HG03342 (cell line): ENCODE data around the gene CCND2.

ENCODE experiments used
- ATAC-seq: cut with Tn5 transposase; IDR thresholded peaks from one replicate; pipeline ENCODE4 v1.9.1; 2021; ENCODE audit warnings: mild to moderate bottlenecking, moderate library complexity; ENCODE audit not compliant: unreplicated experiment

Gene CCND2

DNA sequence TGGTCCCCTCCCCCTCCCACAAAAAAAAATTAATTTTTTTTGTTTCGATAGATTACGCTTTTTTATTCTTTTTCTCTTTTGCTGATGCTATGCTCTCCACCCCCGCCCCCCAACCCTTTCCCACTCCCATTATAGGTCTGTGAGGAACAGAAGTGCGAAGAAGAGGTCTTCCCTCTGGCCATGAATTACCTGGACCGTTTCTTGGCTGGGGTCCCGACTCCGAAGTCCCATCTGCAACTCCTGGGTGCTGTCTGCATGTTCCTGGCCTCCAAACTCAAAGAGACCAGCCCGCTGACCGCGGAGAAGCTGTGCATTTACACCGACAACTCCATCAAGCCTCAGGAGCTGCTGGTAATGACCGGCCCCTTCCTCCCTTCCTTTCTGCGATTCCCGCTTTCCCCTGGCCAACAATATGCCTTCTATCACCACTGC lies 2.3 kb downstream of the CCND2 start:
- ATAC-seq = no peak

DNA sequence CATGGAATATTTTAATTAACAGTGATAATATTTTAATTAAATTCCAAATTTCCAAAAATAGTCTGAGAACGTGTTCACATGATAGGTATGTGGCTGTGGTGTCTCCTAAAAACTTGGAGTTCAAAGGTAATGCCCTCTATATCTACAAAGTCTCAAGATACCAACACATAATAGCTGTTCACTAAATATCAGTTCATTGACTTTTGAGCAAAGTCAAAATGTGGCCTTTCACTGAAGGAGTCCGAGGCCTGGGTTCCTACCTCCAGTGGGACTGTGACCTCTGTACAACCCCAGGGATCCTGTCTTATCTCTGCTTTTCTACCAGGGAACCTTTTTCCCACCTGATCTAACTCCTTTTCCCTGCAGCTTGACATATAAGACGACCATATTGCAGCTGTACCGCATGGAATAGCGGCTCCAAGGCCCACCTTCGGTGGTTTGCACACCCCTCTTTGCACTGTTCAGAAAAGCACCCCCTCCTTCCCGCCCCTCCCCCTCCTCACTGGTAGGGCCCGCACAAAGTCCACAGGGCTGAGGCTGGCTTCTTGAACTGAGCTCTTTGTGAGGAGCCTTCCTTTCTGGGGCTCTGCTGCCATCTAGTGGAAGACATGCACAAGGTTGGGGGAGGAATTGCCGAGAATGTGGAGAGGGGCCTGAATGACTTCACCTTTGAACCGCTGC lies 3.1 kb downstream of the CCND2 start:
- no peak for ATAC-seq

- ATAC-seq = no peak
These were observed 3.6 kb downstream of the CCND2 start for GRCh38 chr12:4277205-4277543.

GRCh38 chr12:4277857-4278256 lies 4.3 kb downstream of the CCND2 start:
- ATAC-seq = no peak

DNA sequence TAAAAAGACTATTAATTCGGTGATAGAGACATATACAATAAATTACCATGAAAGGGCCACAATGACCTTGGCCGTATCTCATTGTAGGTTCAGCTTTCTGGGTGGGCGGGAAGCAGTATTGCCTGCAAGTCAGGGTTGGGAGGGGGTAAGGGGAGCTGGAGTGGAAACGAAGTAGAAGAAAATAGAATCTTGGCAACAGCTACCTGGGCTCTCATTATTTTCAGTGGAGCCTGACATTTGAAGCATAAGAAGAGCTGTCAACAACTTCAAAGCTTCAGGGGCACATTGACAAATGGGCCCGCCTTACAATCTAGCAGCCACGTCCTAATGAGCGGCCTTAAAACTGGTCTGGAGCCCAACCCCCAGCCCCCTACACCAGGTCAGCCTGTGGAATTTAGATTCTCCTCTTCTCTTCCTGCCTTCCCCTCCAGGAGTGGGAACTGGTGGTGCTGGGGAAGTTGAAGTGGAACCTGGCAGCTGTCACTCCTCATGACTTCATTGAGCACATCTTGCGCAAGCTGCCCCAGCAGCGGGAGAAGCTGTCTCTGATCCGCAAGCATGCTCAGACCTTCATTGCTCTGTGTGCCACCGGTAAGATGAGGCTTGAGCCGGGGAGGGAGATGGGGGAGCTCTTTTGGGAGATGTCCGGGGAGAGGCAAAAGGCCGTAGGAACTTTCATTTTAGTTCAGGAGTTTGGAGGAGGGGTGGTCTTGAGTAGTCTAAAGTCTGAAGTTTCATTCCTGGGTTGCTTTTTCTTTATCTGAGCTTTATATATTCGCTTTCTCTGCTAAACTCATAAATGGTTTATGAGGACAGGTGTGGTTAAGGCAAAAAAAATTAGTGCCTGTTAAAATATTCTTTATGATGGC lies 5.0 kb downstream of the CCND2 start:
- ATAC-seq = no peak

- no peak for ATAC-seq
These were observed 5.7 kb downstream of the CCND2 start for GRCh38 chr12:4279198-4279690.

DNA sequence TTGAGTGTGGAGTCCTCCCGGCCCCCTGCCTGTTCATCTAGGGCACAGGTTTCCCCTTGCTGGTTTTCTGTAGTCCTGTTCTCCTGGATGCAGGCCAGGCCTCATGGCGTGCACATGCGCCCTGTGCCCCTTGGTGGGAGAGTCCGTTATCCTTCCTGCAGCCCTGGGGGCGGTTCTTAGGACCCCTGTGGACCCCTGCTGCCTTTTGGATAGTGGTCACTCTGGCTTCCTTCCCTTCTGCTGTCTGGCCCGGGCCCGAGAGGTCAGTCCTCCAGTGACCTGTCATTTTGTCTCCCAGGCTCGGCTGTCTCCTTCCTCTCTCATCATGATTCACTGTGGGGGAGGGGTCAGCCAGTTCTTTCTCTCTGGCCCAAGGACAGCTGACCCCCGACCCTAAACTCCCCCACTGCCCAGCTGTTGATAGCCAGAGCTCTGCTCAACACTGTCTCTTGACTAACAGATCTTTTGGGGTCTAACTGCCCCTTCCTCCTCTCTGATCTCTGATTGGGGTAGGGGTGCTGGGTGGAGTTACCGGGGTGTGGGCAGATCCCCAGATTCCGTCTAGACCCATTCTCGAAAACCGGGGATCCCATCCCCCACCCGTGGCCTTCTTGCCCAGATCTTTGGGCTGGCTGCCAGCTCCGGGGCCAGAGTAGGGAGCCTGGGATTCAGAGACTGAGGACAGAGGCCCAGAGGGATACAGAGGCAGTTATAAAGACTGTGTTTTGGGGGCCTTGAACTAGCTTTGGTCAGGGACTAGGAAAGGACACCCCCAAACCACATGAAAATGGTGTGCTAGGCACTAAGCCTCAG lies 7.0 kb downstream of the CCND2 start:
- no peak for ATAC-seq

DNA sequence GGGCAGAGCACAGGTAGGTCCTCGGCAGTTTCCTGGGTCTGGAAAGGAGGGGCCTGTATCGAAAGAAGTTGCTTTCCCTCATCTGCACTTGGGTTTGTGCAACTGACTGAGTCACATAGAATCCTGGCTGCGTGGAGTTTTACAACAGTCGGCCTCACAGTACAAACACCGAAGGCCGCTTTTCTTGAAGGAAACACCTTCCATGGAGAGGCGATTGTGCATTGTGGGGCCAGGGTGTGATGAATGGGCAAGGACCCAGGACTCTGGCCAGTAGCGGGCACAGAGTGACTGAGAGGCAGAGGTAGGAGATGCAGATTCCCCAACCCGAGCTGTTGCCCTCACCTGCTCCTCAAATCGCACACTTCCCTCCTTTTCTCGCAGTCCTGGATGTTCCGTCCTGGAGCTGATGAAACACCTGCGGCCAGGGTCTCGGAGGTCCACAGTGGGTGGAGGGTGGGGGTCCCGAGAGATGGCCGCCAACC lies 7.7 kb downstream of the CCND2 start:
- no peak for ATAC-seq

- ATAC-seq = no peak
These were observed 8.7 kb downstream of the CCND2 start for GRCh38 chr12:4282103-4282891.

DNA sequence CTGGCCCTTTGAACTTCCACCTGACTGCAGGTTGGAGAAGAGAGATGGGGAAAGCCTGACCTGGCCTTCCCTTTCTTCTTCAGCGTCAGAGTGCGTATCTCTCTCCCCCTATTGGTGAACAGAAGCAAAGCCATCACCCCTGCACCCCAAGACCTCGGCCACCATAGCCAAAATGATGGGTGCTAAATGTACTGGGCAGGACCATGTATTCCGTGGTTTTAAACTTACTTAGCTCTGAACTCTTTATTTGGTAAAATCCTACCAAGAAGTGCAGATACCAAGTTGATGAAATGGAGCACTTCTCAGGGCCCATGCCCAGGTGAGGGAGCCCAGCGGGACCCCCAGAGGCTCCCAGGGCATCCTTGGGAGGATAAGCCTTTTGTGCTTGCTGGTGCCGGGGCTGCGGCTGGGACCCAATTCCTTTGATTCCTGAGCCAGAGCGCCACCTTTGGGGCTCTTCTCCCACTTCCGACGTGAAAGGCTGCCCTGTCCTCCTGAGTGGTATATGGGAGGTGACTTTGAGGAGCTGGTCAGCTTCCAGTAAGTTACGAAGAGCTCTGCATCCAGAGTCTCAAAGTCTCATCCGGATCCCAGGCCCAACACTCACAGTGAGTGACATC lies 9.4 kb downstream of the CCND2 start:
- no peak for ATAC-seq

DNA sequence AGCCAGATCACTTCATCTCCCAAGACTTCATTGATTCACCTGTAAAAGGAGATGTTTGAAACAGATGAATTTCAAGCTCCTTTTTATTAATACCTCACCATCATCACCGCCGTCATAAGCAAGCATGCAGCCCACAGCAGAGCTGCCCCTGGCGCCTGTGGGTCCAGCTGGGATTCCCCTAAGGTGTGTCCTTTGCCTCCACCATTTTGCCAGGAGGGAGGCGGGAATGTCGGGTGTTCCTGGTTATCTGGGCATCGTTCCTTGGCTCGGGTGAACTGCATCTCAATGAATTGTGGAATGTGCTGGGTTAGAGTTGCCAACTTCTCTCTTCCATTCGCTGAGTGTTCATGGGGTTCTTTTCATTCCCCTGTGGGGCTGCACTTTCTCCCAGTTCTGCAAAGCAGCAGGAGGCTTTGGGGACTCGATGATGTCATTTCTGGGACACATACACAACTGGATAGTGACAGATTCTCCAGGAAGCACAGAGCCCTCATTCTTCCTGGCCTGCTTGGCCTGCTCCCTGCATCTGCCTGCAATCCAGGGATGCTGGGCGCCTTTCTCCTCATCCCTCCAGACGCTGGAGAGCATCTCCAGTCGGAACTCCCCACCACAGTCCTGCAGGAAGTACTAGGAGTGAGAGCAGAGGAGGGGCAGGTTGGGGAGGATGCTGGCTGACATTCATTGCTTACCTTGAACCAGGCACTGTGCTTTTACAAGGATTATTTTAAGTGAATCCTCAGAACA lies 10.1 kb downstream of the CCND2 start:
- no peak for ATAC-seq

DNA sequence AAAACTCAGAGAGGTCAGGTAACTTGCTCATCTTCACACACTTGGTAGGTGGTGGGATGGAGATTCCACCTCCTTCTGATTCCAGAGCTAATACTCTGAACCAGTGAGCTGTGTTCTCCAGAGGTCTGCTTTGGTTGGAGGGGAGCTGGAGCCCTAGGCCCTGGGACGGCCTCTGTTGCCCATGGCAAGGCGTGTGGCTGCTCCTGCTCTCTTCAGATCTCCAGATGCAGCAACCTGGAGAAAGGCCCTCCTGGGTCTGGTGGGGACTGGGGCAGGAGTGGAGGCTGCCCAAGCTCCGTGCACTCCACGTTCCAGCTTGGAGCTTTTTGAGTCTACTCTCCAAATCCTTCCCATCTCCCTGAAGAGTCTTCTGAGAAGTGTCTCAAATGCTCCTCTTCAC lies 10.7 kb downstream of the CCND2 start:
- no peak for ATAC-seq

DNA sequence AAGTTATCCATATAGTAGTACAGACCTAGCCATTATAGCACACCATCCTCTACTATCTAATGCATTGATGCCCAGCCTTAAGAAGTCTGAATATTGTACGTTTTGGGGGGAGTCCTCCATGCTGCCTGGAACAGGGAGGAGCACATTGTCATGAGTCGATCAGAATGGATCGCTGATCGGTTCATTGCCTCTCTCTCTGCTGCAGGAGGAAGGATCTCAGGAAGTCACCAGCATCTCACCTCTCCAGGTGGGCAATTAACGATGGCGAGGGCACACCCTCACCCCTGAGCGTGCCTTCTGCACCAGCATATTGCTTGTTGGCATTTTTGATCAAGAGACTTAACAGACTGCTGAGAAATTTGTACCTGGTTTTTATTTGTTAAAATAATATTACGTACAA lies 11.5 kb downstream of the CCND2 start:
- ATAC-seq = no peak

- ATAC-seq = no peak
These were observed 12.7 kb downstream of the CCND2 start for GRCh38 chr12:4286228-4286627.

DNA sequence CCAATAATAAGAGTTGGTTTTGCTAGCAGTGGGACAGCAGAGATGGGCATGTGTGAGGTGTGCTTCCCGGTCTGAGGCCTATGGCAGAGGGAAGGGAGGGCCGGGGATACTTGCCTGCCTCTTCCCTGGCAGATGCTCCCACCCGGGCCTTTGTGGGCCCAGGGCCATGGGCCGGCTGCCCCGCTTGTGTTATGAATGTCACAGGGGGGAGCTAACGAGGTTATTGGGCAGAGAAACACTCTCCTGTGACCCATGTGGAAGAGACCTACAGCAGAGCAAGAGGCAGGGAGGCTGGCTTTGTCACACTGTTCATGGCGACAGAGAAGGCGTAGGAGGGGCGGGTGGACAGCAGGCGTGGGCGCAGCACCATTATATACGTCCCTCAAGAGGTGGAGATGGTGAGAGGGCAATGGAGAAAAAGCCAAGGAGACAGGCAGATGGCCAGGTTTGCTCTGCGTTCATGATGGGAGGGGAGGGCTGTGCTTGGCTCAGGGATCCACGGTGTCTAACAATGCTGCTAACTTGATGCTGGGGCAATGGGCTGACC lies 13.3 kb downstream of the CCND2 start:
- ATAC-seq = no peak

DNA sequence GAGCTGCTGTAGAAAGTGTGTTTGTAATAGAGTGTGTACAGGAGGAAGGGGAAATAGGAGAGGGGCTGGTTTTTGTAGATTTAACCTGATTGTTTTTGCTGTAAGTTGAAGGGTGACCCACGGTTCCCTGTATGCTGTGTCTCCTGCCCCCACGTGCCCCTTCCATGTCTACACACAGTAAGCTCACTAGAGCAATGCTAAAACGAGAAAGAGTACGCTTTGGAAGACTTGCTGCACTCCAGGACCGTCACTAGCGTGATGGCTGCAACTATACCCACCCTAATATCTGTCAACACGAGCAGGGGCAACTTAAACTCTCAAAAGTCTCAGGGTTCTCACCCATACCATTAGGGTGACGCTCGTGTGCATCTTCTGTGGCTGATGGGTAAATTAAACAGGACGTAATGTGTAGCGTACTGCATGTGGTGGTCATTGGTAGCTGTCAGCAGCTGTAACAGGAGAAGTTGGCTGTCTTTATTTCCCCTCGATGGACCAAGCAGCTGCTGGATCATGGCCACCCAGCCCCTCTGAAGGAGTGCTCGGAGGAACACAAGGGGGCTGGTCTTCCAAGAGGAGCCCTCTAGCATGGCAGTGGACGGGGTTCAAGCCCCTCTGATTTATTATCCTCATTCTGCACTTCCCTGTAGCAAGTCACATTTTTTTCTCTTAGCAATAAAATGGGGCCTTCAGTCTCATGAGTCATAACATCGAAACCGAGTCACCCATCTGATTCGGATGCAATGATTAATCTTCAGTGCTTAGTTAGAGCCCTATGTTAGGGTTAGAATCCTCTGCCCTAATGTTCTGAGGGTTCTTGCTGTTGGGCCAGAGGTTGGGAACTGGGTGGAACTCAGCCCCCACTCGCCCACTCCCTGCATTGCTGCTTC lies 14.0 kb downstream of the CCND2 start:
- no peak for ATAC-seq

GRCh38 chr12:4288296-4289131 lies 15.0 kb downstream of the CCND2 start:
- ATAC-seq = no peak
